ENCODE results near the gene INS. TPM values are rescaled to one million over a fixed set of nuclear protein-coding genes. Genes with fewer than 3 reads are reported as not detected.

Gene INS
- total RNA-seq, 4 donors from 2014 or later = not detected

GRCh38 chr11:2155511-2155910, 5.5 kb downstream of the INS start:
- peaks cover 0 to 80% (median 3%) of the 10 kb centered on the region in 4 donors for H3K27me3 ChIP-seq
- intact Hi-C loops (cut with DNase I) = loop anchor here (10.0 kb wide), 1 partner anchor 461 kb away; the partner anchor contains the start of gene KRTAP5-6

GRCh38 chr11:2154889-2155288, 6.1 kb downstream of the INS start:
- Histone ChIP-seq H3K27me3 (peaks cover 0 to 80% (median 3%) of the 10 kb centered on the region in 4 donors), H3K9me3 (no peaks in the 10 kb centered on the region), H3K4me1 (peaks cover 4 to 14% (median 6%) of the 10 kb centered on the region in 3 donors), H3K36me3 (no peaks in the 10 kb centered on the region), H3K27ac (no peak overlapping the region), H3K4me3 (no peak overlapping the region)
- TF ChIP-seq POLR2A (IDR thresholded peaks at IDR 0.05) (no peak), CTCF (IDR thresholded peaks at IDR 0.05) (no peak)
- intact Hi-C loops (cut with DNase I) = loop anchor here (5.0 to 10.0 kb wide), 2 partner anchors 460 to 503 kb away; partner anchors contain the start of gene KRTAP5-6
- WGBS, 2 donors = 72 to 96% methylated on average over 5 to 12 of the region's 17 CpGs
- no peak for DNase-seq

More at GRCh38 chr11:2155511-2155910, 5.5 kb downstream of the INS start:
- DNase-seq = no peak
- H3K4me3 ChIP-seq = no peak overlapping the region
- WGBS, 2 donors = 78% methylated on average over 21 to 23 of the region's 29 CpGs
- TF ChIP-seq POLR2A (IDR thresholded peaks at IDR 0.05) = no peak
- no peak overlapping the region for H3K27ac ChIP-seq
- H3K9me3 ChIP-seq = no peaks in the 10 kb centered on the region
- no peaks in the 10 kb centered on the region for H3K36me3 ChIP-seq
- H3K4me1 ChIP-seq = peaks cover 4 to 14% (median 6%) of the 10 kb centered on the region in 3 donors

GRCh38 chr11:2154195-2154585, 6.8 kb downstream of the INS start:
- DNase-seq = no peak
- H3K27me3 ChIP-seq = peaks cover 0 to 80% (median 5%) of the 10 kb centered on the region in 4 donors
- no peaks in the 10 kb centered on the region for H3K36me3 ChIP-seq
- peaks cover 4 to 14% (median 6%) of the 10 kb centered on the region in 3 donors for H3K4me1 ChIP-seq
- WGBS, 2 donors = 83 to 100% methylated on average over 1 to 2 of the region's 7 CpGs
- TF ChIP-seq POLR2A (IDR thresholded peaks at IDR 0.05) (no peak), CTCF (IDR thresholded peaks at IDR 0.05) (no peak)
- no peak overlapping the region for H3K4me3 ChIP-seq
- H3K27ac ChIP-seq = no peak overlapping the region
- intact Hi-C loops (cut with DNase I) = loop anchor here (5.0 to 10.0 kb wide), 2 partner anchors 459 to 502 kb away; partner anchors contain the start of gene KRTAP5-6
- H3K9me3 ChIP-seq = no peaks in the 10 kb centered on the region

- intact Hi-C loops (cut with DNase I) = loop anchor here (5.0 to 10.0 kb wide), 2 partner anchors 459 to 501 kb away; partner anchors contain the start of gene KRTAP5-6
- Histone ChIP-seq H3K4me3 (no peak overlapping the region), H3K36me3 (no peaks in the 10 kb centered on the region), H3K27me3 (peaks cover 0 to 80% (median 5%) of the 10 kb centered on the region in 4 donors), H3K27ac (no peak overlapping the region), H3K4me1 (peaks cover 4 to 14% (median 6%) of the 10 kb centered on the region in 3 donors), H3K9me3 (no peaks in the 10 kb centered on the region)
- DNase-seq = no peak
- WGBS, 2 donors = 68% methylated on average over 2 of the region's 14 CpGs; no CpG with 5 or more reads in 1 of the 2 donors
- no peak for TF ChIP-seq POLR2A (IDR thresholded peaks at IDR 0.05)
- TF ChIP-seq CTCF (IDR thresholded peaks at IDR 0.05) = no peak
These were observed 7.3 kb downstream of the INS start for GRCh38 chr11:2153581-2154194.

- Histone ChIP-seq H3K4me3 (peak overlapping the region in 1 of 4 donors; percentile 18), H3K36me3 (no peaks in the 10 kb centered on the region), H3K4me1 (peaks cover 4 to 14% (median 6%) of the 10 kb centered on the region in 3 donors), H3K27ac (peak overlapping the region in 1 of 4 donors; percentile 6), H3K27me3 (peaks cover 0 to 81% (median 9%) of the 10 kb centered on the region in 4 donors), H3K9me3 (no peaks in the 10 kb centered on the region)
- WGBS, 2 donors = 0% methylated on average over 8 to 9 of the region's 22 CpGs
- peak; percentile 69 to 95 (median 89) for TF ChIP-seq CTCF (IDR thresholded peaks at IDR 0.05)
- no peak for TF ChIP-seq POLR2A (IDR thresholded peaks at IDR 0.05)
- intact Hi-C loops (cut with DNase I) = loop anchor here (5.0 to 10.0 kb wide), 2 partner anchors 457 to 499 kb away; partner anchors contain the start of gene KRTAP5-6
- no peak for DNase-seq
These were observed 9.3 kb downstream of the INS start for GRCh38 chr11:2151500-2152257.

All from esophagus squamous epithelium (tissue), 5 donors.